Skin of body (tissue), 2 donors: ENCODE data around the gene FOXJ1. TPM values are rescaled to one million over a fixed set of nuclear protein-coding genes. Genes with fewer than 3 reads are reported as not detected.
"Not testable (repeated sequence)": the region's sequence is repeated elsewhere in the genome, so short reads cannot be mapped to it uniquely, and the experiment has no call there.

Source experiments
- DNase-seq: peaks from one replicate; lab custom pipeline; 2025; lab: John Stamatoyannopoulos, UW
- total RNA-seq: library from RNA; depleted of rRNA; stranded (reverse); fragments of >200 nt; gene quantifications from one replicate; pipeline ENCODE4 v1.2.3, GENCODE V29; 2014

Gene FOXJ1, protein sequence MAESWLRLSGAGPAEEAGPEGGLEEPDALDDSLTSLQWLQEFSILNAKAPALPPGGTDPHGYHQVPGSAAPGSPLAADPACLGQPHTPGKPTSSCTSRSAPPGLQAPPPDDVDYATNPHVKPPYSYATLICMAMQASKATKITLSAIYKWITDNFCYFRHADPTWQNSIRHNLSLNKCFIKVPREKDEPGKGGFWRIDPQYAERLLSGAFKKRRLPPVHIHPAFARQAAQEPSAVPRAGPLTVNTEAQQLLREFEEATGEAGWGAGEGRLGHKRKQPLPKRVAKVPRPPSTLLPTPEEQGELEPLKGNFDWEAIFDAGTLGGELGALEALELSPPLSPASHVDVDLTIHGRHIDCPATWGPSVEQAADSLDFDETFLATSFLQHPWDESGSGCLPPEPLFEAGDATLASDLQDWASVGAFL
- total RNA-seq, result 0.30 TPM

DNA sequence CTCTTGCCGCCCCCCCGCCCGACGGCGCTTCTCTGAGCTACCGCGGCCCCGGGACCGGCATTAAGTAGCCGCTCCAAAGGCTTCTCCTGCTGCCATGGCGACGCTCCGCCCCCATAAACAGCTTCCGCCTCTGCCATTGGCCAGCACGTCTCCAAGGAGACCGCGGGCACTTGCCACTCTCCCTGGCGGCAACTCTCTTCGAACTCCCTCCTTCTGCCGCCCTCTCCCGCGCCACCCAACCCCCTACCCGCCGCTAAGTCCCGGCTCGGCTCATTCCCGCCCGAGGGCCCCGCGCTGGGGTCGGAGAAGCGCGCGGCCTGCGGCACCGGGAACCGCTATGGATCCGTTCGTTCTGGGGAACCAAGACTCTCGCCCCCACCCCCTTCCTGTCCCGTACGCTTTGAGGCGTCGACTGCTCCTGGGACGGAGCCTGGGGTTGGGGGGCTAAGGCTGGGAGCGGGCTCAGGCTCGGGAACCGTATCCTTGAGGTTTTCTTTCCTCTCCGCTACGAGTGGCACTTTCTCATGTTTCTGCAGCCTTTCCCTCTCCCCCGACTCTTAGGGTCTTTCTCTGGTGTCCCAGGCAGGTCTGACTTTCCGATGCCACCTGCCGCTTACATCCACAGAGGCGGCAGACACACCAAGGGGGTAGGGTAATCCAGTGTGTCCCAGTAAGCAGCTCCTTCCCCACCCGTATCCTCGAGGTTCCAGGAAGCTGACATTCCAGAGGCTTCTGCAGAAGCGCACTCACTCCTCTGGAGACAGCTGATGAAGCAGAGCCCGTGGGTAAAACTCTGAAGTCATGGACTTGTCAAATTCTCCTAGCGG lies at the start of gene FOXJ1:
Gene FOXJ1, minus strand, starts transcription at position 34 of the 827 bp plus-strand sequence. CDS start 850 bp downstream, outside the sequence.
- peak; percentile 59 for DNase-seq

DNA sequence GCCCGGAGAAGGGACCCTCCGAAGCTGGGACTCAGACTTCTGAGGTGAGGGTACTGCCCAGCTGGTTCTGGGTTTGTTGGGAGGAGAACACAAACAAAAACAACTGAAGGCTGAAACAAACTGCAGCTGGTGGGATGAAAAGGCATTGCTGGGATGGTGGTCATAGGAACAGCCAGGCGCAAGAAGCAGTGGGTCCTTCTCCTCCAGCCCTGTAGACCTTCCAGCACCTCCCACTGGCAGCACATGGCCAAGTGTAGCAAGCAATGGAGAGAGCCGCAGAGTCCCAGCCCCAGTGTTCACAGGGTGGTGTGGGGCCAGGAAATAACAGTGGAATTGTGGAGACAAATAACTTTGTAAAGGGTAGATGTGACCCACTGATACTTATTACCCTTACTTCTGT lies 48.7 kb upstream of the FOXJ1 start:
- DNase-seq, result no peak

- no peak for DNase-seq
These were observed 48.2 kb upstream of the FOXJ1 start for GRCh38 chr17:76189247-76189646.

GRCh38 chr17:76188213-76189016 lies 47.4 kb upstream of the FOXJ1 start:
- no peak for DNase-seq

GRCh38 chr17:76186774-76187173 lies 45.7 kb upstream of the FOXJ1 start:
- DNase-seq, result not testable (repeated sequence)

GRCh38 chr17:76184290-76184689 lies 43.2 kb upstream of the FOXJ1 start:
- DNase-seq, result no peak

DNA sequence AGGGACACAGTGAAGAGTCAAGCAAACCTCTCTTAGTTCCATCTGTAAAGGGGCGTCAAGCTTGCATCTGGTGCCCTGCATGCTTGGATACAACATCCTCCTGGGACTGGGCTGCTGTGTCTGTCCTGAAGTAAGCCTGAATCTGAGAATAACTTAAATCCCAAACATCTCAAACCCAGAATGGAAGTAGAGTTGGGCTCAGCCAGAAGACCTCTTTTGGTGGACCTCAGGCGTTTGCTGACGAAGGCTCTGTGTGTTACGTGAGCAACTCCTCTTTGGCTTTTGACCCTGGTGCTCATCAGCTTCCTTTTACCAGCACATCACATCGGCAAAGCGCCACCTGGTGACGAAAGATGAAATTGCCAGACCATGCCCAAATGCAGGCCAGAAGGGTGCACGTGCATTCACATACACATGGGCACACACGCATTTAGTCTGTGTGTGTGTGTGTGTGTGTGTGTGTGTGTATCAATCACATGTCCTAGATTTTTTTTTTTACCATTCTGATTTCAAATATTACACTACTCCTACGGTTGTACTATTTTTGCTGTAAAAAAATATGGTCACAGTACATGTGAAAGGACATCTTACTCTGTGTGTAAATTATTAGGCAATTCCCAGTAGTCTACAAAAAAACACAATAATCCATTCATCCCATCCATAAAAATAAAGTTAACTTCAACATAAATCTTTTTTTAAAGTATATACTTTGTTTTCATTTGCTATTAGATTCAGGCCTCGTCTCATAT lies 41.1 kb upstream of the FOXJ1 start:
- peak; percentile 75 for DNase-seq

DNA sequence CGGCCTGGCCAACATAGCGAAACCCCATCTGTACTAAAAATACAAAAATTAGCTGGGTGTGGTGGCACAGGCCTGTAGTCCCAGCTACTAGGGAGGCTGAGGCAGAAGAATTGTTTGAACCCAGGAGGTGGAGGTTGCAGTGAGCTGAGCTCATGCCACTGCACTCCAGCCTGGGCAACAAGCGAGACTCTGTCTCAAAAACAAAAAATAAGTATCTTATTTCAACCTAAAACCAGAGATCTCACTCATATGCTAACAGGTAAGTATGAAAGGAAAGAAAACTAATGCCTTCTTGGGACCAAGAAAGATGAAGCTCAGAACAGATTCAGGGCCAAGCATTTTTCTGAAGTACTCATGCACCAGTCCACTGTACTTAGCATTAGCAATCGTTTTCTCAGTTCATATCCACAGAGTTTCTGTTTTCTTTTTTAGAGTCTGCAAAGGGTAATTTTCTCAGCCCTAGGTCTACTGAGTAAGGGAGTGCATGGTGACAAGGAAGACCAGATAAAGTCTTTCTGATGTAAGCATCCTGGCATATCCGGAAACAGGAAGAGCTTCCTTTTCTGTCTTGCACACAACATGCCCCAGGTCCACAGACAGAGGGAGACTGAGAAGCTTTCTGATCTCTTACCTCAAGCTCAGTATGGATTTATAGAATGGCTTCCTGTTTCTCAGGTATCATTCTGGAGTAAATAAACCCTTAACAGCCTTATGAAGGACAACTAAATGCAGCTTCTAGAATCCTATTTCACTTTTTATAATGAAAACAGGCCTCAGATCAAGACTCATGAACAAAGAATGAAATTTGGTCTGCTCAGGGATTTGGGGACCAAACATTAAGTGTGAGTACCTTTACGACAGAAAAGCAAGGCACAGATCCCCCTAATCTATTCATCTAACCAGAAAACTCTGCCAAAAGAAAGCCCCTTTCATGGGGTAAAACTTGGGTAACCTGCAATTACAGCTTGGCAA lies 38.7 kb upstream of the FOXJ1 start:
- no peak for DNase-seq

DNA sequence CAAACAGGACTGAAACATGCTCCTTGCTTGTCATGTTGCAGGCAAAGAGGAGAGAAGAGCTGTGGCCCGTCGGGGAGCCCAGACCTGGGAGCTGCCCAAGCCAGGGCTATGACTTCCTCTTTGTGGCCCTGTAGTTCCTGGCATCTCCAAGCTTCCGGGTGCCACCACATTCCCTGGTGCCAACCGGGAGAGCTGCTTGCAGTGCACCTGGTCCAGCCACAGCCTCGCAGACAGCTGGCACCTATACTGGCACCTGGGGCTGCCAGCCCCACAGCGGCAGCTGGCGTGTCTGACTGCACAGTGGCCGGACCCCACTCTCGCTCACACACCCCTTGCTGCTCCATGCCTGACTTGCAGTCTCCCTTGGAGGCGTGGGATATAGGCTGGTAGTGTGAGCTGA lies 37.1 kb upstream of the FOXJ1 start:
- DNase-seq, result no peak

GRCh38 chr17:76176701-76177574 lies 35.9 kb upstream of the FOXJ1 start:
- DNase-seq, result no peak

DNA sequence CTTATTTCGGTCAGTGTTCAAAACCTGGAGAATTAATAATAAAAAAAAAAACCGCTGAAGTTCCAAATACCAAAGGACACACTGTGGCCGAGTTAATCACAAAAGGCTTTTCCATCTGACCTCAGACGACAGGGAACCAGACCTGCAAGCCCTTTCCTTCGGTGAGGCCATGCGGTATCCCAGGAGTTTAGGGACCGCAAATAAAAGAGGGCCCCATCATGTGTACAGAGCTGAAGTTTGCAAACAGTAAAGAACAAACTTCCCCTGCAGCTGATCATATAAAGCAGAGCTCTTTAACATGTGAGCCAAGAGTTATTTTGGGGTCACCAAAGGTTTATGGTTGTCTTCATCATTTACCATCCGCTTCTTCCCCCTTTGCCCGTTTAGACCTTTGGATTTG lies 33.0 kb upstream of the FOXJ1 start:
- no peak for DNase-seq

- DNase-seq, result no peak
These were observed 32.4 kb upstream of the FOXJ1 start for GRCh38 chr17:76173474-76173873.

GRCh38 chr17:76171706-76172105 lies 30.7 kb upstream of the FOXJ1 start:
- no peak for DNase-seq

DNA sequence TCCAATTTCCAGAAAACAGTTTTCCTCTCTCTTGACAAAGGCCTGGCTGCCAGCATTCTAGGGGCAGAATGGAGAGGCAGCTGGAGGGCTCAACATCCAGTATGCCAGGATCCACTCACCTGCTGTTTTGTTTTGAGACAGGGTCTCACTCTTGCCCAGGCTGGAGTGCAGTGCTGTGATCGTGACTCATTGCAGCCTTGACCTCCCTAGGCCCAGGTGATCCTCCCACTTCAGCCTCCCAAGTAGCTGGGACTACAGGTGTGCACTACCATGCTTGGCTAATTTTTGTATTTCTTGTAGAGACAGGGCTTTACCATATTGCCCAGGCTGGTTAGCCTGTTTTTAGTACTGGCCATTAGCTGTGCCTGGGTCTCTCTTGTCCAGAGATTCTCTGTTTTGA lies 29.1 kb upstream of the FOXJ1 start:
- no peak for DNase-seq

GRCh38 chr17:76166906-76167305 lies 25.9 kb upstream of the FOXJ1 start:
- DNase-seq, result no peak

GRCh38 chr17:76166168-76166567 lies 25.1 kb upstream of the FOXJ1 start:
- DNase-seq, result no peak

DNA sequence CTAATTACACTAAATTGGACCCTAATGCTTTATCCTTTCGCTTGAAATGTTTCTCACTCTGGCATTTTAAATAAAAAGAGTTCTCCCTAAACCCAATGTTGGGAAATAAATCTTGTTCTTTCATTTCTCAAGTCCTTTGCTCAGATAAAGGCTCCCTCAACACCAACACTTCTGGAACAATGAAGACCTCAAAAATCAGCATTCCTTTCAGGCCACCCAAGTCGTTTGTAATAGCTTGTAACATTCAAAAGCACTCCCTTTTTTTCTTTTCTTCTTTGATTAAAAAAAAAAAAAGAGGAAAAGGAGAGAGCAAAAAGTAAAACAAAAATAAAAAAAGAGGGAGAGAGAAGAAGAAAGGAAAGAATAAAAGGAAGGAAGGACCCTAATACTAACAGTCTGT lies 23.3 kb upstream of the FOXJ1 start:
- no peak for DNase-seq

DNA sequence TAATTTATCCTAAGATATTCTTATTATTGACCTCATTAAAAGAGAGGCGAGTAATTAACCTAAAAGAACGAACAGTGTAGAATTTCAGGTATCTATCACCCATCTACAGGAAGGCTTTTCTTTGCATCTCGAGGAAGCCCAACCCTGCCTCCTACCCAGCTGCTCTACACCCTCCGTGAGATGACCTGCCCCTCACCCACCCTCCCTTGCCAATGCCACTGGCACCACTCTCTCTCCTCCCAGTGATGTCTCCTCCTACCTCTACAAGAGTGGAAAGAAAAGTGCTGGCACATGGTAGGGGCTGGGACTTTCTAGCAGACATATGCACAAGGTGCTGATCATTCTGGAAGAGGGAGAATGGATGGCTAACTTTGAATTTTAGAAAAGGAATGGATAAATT lies 22.9 kb upstream of the FOXJ1 start:
- no peak for DNase-seq
